Stromal cell of bone marrow (primary cell): Measurements from ENCODE around the gene KRTAP4-7.
"Not testable (repeated sequence)": the region's sequence is repeated elsewhere in the genome, so short reads cannot be mapped to it uniquely, and the experiment has no call there.

Source experiments
- DNase-seq: peaks from one replicate; pipeline ENCODE4 v3.0.0-alpha.2; 2012; ENCODE audit warnings: low read depth

KRTAP4-7 gene

DNA sequence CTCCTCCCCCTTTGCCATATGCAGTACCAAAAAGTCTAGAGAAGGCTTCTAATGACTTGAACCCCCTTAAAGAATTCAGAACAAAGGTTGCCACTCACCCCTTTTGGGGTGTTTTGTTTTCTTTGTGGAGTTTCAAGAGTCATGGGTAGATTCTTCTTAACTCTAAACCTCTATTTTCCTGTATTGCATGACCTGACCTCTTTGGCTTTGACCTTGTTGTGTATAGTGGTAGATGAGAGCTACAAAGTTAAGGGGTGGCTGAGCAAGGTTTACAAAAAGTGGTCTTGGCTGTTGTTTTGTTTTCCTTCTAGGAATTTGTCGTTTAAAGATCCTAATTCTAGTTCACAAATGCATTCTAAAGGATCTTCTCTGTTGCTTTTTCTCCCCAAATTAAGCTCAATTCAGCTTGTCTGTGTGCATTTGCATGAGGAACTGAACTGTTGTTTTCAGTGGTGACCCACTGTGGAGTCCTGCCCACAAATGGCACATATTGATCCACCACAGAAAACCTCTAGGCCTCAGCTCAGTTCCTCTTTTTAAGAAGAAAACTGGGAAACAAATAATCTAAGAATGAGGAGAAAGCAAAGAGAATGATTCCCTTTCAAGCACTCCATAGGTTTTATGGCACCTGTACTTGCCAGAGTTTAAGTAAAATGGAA lies 24.9 kb downstream of the KRTAP4-7 start:
- DNase-seq, result not testable (repeated sequence)

DNA sequence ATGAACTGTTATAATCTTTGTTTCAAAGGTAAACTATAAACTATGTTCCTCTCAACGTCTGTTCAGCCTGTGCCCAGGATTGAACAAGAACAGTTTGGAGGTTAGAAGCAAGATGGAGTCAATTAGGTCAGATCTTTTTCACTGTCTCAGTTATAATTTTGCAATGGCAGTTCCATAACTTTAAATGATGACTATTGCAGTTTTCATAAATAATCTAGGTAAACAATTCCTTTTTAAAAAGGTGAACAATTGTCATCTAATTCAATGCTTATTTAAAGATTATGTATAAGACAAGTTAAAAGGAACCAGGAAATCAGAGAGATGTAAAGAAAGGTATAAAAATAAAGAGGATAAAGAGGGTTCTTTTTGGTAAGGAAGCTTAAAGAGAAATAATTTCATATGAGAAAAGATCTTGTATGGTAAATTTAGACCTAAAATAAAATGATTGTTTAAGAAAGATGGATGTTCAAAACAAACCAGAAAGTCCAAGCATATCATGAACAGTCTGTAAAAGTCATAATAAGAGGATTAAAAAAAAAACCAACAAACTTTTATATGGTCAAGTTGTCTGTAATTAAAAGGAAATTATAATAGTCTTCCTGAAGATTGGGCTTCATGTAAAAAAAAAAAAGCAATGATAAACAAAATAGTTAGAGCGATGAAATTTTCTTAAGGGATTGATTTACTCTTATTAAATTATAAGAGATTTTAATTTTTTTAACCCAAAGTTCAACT lies 27.4 kb downstream of the KRTAP4-7 start:
- DNase-seq, result no peak

DNA sequence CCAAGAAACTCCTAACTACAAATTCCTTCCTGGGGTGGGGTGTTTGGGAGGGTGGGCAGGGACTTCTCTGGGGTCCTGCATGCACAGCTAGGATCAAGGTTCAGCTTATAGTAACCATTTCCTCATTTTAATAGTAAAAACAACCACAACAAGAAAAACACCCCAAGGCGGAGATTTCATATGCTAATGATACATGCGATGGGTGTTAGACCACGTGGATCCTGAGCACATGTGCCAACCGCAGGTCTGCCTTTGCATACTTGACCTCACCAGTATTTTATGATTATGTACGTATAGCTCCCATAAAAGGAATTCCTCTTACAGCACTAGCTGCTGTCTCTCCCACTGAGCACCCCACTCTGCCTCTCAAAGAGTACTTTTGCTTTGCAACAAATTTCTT lies 32.3 kb downstream of the KRTAP4-7 start:
- DNase-seq, result no peak

DNA sequence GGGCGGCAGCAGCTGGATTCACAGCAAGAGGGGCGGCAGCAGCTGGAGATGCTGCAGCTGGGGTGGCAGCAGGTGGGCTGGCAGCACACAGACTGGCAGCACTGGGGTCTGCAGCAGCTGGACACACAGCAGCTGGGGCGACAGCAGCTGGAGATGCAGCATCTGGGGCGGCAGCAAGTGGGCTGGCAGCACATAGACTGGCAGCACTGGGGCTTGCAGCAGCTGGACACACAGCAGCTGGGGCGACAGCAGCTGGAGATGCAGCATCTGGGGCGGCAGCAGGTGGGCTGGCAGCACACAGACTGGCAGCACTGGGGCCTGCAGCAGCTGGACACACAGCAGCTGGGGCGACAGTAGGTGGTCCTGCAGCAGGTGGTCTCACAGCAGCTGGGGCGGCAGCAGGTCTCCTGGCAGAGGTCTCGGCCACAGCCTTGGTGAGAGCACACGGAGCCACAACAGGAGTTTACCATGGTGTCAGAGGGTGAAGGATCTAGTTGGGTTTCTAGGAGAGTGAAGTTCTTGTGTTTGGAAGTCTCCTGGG lies 34.0 kb downstream of the KRTAP4-7 start, which contains the start of gene KRTAP4-11:
Gene KRTAP4-11 (minus strand): TSS at position 528 of the 541 bp plus-strand sequence. CDS start 58 bp downstream, at position 470.
- not testable (repeated sequence) for DNase-seq

DNA sequence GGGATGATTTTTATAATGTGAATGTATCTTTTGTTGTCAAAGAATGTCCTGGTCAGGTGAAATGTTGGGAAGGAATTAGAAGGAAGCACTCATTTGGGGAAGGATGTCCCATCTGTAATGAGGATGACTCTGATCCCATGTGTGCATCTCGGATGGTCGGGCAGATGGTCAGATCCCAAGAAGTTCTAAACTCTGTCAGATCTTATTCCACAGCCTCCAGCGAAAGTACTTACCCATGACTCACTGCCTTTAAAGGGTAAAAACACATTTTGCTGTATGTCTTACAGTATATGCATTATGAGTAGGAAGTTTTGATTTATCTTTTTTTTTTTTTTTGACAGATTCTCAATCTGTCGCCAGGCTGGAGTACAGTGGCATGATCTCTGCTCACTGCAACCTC lies 34.8 kb downstream of the KRTAP4-7 start:
- DNase-seq, result no peak

DNA sequence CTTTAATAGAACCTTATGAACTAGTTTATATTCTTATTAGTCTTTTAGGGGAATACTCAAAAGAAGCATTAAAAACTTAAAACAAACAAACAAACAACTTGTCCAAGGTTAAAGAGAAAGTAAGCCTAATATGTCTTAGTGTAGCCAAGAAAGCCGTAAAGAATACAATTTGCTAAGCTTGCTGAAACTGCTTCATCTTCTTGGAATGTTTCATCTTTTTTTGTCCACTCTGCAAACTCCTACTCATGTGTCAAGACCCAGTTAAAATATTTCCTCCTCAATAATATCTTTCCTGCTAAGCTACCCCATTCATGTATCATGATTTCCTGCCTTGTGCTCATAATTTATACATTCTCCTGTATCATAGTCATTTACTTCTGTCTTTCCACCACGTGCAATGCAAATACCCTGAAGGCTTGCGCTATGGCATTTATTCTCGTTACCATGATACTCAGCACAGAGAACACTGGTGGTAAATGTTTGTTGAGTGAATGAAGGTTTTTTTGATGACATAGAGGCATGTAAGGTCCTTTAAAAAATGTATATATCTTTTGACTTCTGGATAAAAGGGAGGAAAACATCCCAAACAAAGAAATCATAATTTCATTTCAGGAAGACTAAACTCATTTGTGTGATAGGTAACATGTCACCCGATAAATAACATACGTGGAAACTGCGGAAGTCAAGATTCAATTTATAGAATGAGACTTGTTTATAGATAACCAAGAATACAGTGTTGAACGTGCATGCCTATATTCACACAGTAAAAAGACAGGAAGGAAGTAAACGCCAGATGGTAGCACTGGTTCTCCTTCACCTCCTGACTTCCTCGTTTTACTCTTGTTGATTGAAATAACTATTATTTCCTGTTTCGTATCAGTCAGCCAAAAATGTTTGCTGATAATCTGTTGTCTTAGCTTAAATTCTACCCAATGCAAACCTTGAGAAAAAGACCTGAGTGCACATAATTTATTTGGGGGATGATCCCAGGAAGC lies 36.0 kb downstream of the KRTAP4-7 start:
- not testable (repeated sequence) for DNase-seq

DNA sequence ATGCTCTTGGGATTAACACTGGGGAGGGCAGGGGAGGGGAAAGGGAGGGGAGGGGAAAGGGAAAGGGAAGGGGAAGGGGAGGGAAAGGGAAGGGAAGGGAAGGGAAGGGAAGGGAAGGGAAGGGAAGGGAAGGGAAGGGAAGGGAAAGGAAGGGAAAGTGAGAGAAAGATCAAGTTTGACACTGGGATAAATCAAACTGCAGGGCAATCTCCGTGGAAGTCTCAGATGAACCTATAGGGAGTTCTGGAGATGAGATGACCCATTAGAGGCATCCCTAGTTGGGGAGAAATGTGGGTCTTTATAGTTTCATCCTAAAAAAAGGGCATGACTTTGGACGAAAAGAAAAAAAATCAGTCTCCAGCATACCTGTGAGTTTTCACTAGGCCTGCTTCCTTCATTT lies 37.8 kb downstream of the KRTAP4-7 start:
- DNase-seq, result no peak

DNA sequence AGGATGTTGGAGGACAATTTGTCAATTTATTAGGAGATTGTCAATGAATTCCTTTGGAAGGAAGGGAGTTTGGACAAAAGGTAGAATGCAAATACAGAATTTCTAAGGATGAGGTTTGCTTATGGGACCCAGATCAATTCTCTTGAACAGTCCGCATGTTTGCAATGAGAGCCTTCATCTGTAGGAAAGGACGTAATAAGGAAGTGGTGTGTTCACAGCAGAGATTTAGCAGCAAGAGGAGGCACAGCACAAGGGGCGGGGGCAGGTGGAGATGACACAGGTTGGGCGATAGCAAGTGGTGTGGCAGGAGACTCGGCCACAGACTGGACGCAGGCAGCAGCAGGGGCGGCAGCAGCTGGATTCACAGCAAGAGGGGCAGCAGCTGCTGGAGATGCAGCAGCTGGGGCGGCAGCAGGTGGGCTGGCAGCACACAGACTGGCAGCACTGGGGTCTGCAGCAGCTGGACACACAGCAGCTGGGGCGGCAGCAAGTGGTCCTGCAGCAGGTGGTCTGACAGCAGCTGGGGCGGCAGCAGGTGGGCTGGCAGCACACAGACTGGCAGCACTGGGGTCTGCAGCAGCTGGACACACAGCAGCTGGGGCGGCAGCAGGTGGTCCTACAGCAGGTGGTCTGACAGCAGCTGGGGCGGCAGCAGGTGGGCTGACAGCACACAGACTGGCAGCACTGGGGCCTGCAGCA lies 39.5 kb downstream of the KRTAP4-7 start:
- not testable (repeated sequence) for DNase-seq

DNA sequence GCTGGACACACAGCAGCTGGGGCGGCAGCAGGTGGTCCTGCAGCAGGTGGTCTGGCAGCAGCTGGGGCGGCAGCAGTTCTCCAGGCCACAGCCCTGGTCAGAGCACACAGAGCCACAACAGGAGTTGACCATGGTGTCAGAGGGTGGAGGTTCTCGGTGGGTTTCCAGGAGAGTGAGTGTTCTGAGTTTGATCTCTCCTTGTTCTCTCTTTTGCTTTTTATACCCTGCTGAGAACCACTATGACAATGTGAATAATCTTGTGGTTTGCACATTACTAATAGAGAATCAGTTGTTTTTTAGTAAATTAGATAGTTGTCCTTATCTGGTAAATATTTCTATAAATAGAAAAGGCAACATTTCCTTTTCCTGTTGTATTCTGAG lies 40.0 kb downstream of the KRTAP4-7 start, which contains the start of gene KRTAP4-12:
Gene KRTAP4-12 (minus strand): TSS at position 192 of the 381 bp plus-strand sequence. CDS start 60 bp downstream, at position 132.
- not testable (repeated sequence) for DNase-seq

DNA sequence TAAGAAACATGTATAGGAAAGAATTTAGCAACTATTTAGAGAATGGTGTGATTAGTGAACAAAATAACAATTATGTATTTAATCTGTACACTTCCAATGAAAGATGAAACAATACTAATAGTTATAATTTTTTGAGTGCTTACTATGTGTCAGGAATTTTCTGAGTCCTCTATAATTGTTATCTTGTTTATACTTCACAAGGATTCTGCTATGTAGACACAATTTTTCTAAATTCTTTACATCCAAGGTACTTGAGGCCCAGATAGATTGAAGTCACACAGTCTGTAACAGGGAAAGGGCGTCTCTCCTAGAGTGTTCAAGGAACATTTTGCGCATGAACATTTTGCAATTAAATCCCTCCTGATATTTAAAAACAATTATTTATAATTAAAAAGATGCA lies 41.1 kb downstream of the KRTAP4-7 start:
- no peak for DNase-seq

DNA sequence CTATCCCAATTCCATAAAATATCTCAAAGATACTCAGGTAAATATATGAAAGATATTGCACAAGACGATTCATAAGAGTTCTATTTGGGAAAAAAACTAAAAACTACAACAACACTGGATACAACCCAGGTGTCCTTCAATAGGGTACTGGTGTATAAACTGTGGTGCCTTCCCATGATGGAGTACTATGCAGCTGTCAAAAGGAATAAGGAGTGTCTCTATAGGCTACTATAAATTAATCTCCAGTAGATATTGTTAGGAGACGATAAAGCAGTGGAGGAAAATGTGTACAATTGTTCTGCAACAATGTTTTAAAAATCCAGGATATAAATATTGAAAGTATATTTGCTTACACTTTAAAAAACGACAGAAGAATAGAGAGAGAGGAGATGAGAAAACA lies 42.5 kb downstream of the KRTAP4-7 start:
- no peak for DNase-seq

DNA sequence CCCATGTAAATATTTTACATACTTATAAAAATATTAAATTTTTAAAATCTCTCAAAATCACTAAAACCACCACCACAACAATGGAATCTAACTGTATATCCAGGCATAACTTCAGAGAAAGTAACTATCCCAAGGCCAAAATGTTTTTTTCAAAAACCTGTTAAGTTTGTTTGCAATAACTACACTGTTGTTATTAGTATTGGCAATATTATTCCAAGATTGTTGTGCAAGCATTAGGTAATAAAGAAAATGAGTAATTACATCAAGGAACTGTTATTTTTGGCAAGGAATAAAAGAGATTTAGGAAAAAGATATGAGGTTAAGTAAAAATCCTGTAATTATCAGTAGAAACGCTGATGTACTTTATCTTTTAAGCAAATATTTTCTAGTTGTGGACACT lies 43.4 kb downstream of the KRTAP4-7 start:
- no peak for DNase-seq

DNA sequence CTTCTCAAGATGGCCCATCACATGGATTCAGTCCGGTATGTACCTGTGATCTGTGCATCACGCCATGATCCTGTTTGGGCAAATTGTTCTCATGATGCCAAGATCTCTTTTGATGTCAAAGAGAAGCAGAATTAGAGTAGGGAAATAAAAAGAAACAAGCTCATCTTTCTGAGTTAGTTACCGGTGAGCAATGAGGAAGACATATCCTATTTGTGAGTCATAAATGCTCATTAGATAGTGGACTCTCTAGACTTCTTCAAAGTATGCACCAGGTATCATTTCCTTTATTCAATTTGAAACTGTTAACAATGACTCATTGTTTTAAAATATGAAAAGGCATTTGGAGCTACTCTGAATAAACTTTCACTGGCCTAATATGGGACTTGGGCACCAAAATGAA lies 48.0 kb downstream of the KRTAP4-7 start:
- no peak for DNase-seq

DNA sequence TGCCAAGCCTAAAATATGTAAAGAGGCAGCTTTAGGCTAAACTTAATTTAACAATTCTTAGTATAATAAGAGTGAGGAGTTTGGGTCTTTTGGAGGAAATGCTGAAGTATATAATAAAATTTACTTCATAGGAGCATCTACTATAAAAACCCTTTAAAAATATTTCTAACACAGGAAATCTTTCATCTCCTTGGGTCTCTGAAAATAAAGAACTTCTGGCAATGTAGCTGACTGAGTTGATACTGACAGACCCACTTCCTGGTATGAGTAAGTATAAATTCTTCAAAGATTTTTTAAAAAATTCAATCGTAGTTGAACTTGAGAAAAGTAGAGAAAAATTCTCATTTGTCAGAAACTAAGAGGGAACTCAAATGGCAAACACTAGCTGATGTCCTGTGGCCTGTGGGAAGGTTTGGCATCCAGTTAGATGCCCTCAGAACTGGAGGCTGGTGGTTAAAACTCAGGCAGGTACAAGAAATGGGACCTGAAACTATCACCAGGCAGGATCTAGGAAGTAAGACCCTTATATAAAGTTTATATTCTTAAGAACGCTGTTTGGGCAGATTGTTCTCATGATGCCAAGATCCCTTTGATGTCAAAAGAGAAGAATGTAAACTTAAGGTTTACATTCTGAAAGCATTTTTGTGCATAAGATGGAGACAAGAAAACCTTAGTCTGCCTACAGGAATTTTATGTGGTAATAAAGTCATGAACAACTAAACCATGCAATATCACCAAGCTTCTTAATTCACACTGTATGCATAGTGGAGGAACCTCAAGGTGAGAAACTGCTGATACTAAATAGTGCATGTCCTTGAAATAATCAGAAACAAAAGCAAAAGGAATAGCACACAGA lies 50.2 kb downstream of the KRTAP4-7 start:
- DNase-seq, result no peak
